HG02885 (cell line): ENCODE results near the gene MDH2.
"Not testable (repeated sequence)": the region's sequence is repeated elsewhere in the genome, so short reads cannot be mapped to it uniquely, and the experiment has no call there.

Experiments
- ATAC-seq: cut with Tn5 transposase; IDR thresholded peaks from one replicate; pipeline ENCODE4 v1.9.1; 2021; ENCODE audit warnings: mild to moderate bottlenecking; ENCODE audit not compliant: unreplicated experiment, poor library complexity

MDH2 gene

GRCh38 chr7:76066716-76067503 lies 19.0 kb downstream of the MDH2 start:
- ATAC-seq = no peak

DNA sequence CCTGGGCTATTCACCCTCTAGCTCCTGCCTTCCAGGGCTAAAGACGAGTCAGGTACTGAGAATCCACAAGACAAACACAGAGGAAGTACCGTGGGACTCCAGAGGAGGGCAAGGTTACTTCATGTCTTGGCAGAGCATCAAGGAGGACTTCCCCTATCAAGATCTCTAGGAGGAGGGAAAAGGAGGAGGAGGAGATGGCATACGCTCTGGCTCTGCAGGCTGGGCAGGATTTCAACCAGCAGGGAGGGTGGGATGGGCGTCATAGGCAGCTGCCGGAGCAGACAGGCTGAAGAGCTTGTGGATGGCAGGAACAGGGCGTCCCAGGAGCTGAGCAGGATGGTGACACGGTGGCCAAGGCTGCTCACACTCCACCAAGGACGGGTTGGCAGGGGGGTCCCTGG lies 21.3 kb downstream of the MDH2 start:
- no peak for ATAC-seq

GRCh38 chr7:76071316-76072242 lies 23.7 kb downstream of the MDH2 start:
- no peak for ATAC-seq

DNA sequence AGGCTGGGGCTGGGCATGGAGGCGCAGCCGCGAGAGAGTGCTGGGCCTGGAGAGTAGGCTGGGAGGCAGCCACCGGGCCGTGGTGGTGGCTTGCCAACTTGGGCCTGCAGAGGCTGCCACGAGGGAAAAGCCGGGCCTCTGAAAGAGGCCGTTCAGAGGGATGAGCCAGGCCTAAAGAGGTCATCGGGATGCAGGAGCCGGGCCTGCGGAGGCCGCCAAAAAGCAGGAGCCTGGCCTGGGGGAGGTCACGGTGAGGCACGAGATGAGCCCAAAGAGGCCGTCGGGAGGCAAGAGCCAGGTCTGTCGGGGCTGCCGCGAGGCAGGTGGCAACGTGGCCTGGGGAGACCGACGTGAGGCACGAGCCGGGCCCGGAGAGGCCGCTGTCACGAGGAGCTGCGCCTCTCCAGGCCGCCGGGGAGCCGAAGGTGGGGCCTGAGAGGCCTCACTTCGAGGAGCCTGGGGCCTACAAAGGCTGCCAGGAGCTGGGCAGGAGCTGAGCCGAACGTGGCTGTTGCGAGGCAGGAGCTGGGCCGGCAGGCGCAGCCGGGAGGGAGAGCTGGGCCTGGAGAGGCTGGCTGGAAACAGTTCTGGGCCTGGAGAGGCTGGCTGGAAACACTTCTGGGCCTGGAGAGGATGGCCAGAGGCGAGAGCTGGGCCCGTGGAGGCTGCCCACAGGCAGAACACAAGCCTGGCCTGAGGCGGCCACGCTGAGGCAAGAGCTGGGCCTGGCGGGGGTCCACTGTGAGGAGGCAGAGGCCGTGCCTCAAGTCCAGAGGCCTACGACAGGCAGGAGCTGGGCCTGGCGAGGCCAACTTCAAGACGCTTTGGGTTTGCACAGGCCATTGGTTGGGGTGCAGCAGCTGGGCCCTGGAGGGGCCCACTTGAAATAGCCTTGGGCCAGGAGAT lies 24.6 kb downstream of the MDH2 start:
- no peak for ATAC-seq

- ATAC-seq = no peak
Observed at GRCh38 chr7:76073335-76073990, 25.6 kb downstream of the MDH2 start.

DNA sequence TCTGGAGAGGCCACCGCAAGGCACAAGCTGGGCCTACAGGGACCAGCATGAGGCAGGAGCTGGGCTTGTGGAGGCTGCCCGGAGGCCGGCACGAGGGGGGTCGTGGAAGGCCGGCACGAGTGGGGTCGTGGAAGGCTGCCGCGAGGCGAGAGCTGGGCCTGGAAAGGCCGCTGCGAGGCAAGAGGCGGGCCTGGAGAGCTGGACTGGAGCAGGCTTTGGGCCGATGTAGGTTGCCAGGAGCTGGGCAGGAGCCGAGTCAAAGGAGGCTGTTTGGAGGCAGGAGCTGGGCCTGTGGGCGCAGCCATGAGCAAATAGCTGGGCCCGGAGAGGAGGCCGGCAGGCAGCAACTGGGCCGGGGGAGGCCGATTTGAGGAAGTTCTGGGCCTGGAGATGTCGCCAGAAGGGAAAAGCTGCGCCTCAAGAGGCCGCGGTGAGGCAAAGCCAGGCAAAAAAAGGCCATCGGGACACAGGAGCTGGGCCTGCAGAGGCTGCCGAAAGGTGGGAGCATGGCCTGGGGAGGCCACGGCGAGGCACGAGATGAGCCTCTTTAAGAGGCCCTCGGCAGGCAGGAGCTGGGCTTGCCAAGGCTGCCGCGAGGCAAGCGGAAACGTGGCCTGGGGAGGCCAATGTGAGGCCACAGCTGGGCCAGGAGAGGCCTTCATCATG lies 26.5 kb downstream of the MDH2 start:
- ATAC-seq = no peak

DNA sequence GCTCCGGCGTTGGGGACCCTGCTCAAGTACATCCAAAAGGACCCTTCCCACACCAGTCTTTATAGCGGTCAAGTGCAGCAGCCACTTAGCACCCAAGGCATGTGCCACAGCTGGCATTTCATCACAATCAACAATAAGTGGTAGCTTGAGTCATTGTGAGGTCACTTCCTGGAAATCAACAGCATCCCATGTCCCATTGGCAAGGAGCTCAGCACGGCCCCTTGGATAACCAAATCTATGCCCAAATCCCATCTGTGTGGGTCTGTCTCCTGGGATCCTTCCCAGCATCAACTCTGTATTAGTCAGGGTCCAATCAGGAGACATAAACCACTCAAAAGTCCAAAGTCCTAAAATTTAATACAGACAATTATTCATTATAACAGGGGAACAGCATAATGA lies 27.1 kb downstream of the MDH2 start:
- ATAC-seq = no peak

DNA sequence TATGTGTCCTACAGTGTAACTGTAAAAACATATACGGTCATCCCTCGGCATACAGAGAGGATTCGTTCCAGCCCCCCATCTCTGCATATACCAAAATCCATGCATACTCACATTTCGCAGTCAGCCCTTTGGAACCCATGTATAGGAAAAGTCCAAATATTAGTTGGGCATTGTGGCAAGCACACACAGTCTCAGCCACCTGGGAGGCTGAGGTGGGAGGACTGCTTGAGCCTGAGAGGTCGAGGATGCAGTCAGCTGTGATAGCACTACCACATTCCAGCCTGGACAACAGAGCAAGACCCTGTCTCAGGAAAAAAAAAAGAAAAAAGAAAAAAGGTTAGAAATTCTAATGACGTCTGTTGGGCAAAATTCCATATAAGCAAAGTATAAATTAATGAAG lies 29.1 kb downstream of the MDH2 start:
- no peak for ATAC-seq

DNA sequence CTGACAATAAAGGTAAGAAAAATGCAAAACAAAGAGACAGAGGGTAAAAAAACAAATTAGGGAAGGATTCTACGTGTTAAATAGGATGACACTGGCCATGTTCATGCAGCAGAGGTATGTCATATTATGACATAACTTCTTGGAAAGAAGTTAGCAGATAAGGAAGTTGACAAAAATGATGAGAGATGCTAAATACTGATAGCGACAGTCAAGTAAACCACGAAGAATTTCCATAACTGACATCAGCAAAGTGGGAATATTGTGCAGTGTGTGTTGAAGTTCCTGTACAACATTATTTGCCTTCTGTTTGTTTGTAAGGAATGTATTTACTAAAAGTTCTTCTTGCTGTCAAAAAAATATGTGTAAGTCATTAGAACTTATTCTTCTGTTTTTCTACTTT lies 29.5 kb downstream of the MDH2 start:
- no peak for ATAC-seq

- ATAC-seq = no peak
Observed at GRCh38 chr7:76080204-76080603, 32.3 kb downstream of the MDH2 start.

DNA sequence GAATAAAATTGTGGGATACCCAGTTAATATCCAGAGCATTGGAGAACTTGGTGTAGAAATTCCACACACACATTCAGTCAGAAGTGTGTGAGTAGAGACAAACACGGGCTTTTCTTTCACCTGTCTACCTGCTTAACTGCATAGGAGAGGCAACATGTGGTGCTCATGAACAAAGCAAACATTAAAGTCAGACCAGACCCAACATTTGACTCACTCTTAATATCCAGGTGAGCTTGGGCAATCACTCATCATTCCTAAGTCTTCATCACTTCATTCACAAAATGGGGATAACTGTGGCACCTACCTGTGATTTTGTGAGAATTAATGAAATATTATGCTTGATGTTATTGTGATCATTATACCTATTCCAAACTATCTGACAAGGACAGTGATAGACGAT lies 36.2 kb downstream of the MDH2 start:
- ATAC-seq = not testable (repeated sequence)

DNA sequence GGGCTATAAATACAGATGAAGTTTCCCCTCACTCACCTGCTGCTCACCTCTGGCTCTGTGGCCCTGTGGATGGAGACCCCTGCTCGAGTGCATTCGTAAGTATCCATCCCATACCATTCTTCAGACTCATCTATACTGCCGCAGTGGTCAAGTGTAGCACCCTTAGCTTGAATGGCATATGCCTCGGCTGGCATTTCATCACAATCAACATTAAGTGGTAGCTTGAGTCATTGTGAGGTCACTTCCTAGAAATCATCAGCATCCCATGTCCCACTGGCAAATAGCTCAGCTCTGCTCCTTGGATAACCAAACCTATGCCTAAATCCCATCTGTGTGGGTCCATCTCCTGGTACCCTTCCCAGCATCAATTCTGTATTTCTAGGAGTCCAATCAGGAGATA lies 38.2 kb downstream of the MDH2 start:
- ATAC-seq = no peak

DNA sequence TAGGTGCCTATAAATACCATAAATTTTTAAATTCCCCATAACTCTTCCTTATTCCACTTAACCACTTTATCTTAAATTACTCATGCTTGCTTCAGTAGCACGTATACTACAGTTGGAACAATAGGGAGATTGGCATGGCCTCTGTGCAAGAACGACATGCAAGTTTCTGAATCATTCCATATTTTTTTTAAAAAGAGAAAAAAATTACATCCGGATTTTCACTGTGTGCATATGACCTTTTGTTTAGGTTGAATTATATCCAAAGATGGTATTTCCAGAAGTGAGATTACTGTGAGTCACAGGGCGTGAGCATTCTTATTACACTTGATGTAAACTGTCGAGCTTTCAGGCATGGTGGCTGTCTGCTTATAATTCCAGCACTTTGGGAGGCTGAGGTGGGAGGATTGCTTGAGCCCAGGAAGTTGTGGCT lies 39.5 kb downstream of the MDH2 start:
- ATAC-seq = not testable (repeated sequence)

DNA sequence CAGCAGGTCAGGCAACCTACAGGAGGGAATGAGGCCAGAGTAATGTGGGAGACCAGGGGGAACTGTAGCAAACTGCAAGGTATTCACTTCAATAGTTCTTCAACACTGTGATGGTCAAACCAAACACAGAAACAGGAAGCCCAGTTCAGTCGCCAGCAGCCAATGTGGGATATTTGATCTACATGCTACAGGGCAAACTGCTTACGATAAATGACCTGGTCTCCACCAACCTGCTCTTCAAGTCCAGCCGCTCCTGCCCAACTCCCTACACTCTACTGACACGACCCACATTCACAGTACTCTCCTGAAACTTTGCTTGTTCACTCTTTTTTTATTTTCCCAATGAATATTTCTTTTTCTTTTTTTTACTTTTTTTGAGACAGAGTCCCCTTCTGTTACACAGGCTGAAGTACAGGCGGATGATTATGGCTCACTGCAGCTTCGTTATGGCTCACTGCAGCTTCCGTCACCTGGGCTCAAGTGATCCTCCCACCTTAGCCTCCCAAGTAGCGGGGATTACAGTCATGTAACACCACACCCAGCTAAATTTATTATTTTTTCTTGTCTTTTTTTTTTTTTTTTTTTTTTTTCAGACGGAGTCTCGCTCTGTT lies 42.1 kb downstream of the MDH2 start:
- ATAC-seq = no peak

- ATAC-seq = no peak
Observed at GRCh38 chr7:76091506-76091905, 43.6 kb downstream of the MDH2 start.

DNA sequence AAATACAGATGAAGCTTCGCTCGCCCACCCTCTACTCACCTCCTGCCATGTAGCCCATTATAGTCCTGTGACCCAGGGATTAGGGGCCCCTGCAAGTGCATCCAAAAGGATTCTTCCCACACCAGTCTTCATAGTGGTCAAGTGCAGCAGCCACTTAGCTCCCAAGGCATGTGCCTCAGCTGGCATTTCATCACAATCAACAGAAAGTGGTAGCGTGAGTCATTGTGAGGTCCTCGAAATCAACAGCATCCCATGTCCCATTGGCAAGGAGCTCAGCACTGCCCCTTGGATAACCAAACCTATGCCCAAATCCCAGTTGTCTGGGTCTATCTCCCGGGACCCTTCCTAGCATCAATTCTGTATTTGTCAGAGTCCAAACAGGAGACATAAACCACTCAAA lies 45.6 kb downstream of the MDH2 start:
- ATAC-seq = not testable (repeated sequence)

DNA sequence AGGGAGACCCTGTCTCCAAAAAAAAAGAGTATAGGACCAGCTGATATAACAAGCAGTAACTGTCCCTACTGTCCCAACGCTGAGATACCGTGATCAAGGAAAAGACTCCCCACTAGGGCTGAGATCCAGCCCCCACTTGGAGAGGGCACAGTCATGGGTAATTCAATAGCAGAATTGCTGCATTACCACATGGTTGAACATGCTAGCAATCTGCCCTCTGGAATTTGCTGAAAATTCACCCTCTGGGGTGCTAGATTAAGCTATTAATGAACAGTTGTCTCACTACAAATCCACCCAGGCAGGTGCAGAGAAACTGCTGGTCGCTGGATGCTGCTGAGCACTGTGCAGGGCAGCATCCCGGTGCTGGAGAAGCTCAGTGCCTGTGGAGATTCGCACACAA lies 46.4 kb downstream of the MDH2 start:
- not testable (repeated sequence) for ATAC-seq

DNA sequence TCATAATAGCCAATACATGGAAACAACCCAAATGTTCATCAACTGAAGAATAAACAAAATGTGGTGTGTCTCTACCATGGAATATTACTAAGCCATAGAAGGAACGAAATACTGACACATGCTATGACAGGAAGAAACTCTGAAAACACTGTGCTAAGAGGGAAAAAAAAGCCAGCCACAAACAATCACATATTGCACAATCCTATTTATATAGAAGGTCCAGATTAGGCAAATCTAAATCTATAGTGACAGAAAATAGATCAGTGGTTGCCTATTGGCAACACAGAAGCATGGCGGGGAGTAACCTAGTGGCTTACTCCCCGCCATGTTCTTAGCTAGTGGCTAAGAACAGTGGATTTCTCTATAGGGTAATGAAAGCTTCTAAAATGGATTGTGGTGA lies 48.0 kb downstream of the MDH2 start:
- no peak for ATAC-seq
